HepG2 (cell line): ENCODE measurements around the gene LANCL1.

Source experiments
- ATF2 ChIP-seq: sonication (generic); formaldehyde crosslinking; IDR thresholded peaks from 2 replicates; pipeline ENCODE4 v1.4.0; 2020; ENCODE audit warnings: missing genetic modification reagents
- BHLHE40 ChIP-seq: IDR thresholded peaks from 2 replicates; pipeline ENCODE4 v1.6.1; 2011; ENCODE audit warnings: low read length, improper control_type of control experiment
- BRF2 ChIP-seq: sonication (generic); formaldehyde crosslinking; IDR thresholded peaks from 2 replicates; pipeline ENCODE4 v1.8.1; 2022; ENCODE audit warnings: mild to moderate bottlenecking, missing genetic modification reagents
- CTCF ChIP-seq: sonication (generic); formaldehyde crosslinking; IDR thresholded peaks from 2 replicates; pipeline ENCODE4 v1.5.0; 2020; ENCODE audit warnings: mild to moderate bottlenecking, missing genetic modification reagents, moderate library complexity
- HMGXB4 ChIP-seq, 2 experiments: sonication (generic) in 1 of 2; formaldehyde crosslinking in 1 of 2; IDR thresholded peaks; 2 replicates each; pipeline versions ENCODE4 v1.4.0 to v1.6.1; 2018 to 2020; ENCODE audit warnings: missing genetic modification reagents in 2 of 2, borderline replicate concordance in 1 of 2, low read depth in 1 of 2, mild to moderate bottlenecking in 1 of 2, missing biosample characterization in 1 of 2
- MAFK ChIP-seq, 2 experiments: IDR thresholded peaks in 1 of 2; conservative IDR thresholded peaks in 1 of 2; 2 replicates each; pipeline ENCODE4 v1.6.1; 2011; ENCODE audit warnings: improper control_type of control experiment in 2 of 2, low read length in 2 of 2
- PHF21A ChIP-seq: sonication (generic); formaldehyde crosslinking; IDR thresholded peaks from 2 replicates; pipeline ENCODE4 v1.5.0; 2020; ENCODE audit warnings: mild to moderate bottlenecking, missing genetic modification reagents
- REST ChIP-seq, 2 experiments: IDR thresholded peaks; 2 replicates each; pipeline ENCODE4 v1.6.1; 2011 to 2012; ENCODE audit warnings: low read length in 2 of 2, borderline replicate concordance in 1 of 2, low read depth in 1 of 2, mild to moderate bottlenecking in 1 of 2, moderate library complexity in 1 of 2
- ZMAT3 ChIP-seq: sonication (generic); formaldehyde crosslinking; conservative IDR thresholded peaks from 2 replicates; pipeline ENCODE4 v1.7.0; 2021; ENCODE audit warnings: missing genetic modification reagents
- ZNF160 ChIP-seq: sonication (generic); formaldehyde crosslinking; IDR thresholded peaks from 2 replicates; pipeline ENCODE4 v1.8.0; 2022; ENCODE audit warnings: mild to moderate bottlenecking, inconsistent platforms, missing genetic modification reagents
- ZNF484 ChIP-seq: sonication (generic); formaldehyde crosslinking; IDR thresholded peaks from 2 replicates; pipeline ENCODE4 v1.5.1; 2020; ENCODE audit warnings: mild to moderate bottlenecking, low read depth, missing genetic modification reagents, borderline replicate concordance
- ZNF546 ChIP-seq: sonication (generic); formaldehyde crosslinking; conservative IDR thresholded peaks from 2 replicates; pipeline ENCODE4 v1.8.1; 2023; ENCODE audit warnings: mild to moderate bottlenecking, missing genetic modification reagents
- ZNF644 ChIP-seq: IDR thresholded peaks from 2 replicates; pipeline ENCODE4 v1.6.1; 2016; ENCODE audit warnings: low read depth
- TF ChIP-seq, protein P1 (sequence below): sonication (generic); formaldehyde crosslinking; IDR thresholded peaks from 2 replicates; pipeline ENCODE4 v1.4.0; 2020; ENCODE audit warnings: missing genetic modification reagents, mild to moderate bottlenecking, borderline replicate concordance

GRCh38 chr2:210387074-210387473 lies 89.5 kb downstream of the LANCL1 start:
- TF ChIP-seq ZNF546 (CRISPR knock-in tag) (no peak), ZNF644 (CRISPR knock-in tag) (no peak), HMGXB4 (CRISPR knock-in tag; IDR thresholded peaks at IDR 0.05; ENCODE audit: borderline replicate concordance in 1 of 2, low read depth in 1 of 2) (no peak), BRF2 (no peak), REST (IDR thresholded peaks at IDR 0.05; ENCODE audit: borderline replicate concordance in 1 of 2, low read depth in 1 of 2, low read length in 2 of 2) (no peak), MAFK (conservative IDR thresholded peaks at IDR 0.05 in 1 of 2, IDR thresholded peaks at IDR 0.05 in 1 of 2; ENCODE audit: low read length in 2 of 2) (no peak), ZMAT3 (CRISPR knock-in tag) (no peak), CTCF (CRISPR knock-in tag) (no peak), ATF2 (no peak), ZNF484 (CRISPR knock-in tag) (no peak), ZNF160 (CRISPR knock-in tag) (no peak), PHF21A (CRISPR knock-in tag) (no peak), BHLHE40 (no peak)
- TF ChIP-seq, protein P1, sequence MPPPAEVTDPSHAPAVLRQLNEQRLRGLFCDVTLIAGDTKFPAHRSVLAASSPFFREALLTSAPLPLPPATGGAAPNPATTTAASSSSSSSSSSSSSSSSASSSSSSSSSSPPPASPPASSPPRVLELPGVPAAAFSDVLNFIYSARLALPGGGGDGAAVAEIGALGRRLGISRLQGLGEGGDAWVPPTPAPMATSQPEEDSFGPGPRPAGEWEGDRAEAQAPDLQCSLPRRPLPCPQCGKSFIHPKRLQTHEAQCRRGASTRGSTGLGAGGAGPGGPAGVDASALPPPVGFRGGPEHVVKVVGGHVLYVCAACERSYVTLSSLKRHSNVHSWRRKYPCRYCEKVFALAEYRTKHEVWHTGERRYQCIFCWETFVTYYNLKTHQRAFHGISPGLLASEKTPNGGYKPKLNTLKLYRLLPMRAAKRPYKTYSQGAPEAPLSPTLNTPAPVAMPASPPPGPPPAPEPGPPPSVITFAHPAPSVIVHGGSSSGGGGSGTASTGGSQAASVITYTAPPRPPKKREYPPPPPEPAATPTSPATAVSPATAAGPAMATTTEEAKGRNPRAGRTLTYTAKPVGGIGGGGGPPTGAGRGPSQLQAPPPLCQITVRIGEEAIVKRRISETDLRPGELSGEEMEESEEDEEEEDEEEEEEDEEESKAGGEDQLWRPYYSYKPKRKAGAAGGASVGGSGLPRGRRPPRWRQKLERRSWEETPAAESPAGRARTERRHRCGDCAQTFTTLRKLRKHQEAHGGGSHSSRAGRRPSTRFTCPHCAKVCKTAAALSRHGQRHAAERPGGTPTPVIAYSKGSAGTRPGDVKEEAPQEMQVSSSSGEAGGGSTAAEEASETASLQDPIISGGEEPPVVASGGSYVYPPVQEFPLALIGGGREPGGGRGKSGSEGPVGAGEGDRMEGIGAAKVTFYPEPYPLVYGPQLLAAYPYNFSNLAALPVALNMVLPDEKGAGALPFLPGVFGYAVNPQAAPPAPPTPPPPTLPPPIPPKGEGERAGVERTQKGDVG (CRISPR knock-in tag): no peak
